Measurements from ENCODE around the gene DDIT3.
"Not testable (repeated sequence)": the region's sequence is repeated elsewhere in the genome, so short reads cannot be mapped to it uniquely, and the experiment has no call there.

DDIT3 gene

DNA sequence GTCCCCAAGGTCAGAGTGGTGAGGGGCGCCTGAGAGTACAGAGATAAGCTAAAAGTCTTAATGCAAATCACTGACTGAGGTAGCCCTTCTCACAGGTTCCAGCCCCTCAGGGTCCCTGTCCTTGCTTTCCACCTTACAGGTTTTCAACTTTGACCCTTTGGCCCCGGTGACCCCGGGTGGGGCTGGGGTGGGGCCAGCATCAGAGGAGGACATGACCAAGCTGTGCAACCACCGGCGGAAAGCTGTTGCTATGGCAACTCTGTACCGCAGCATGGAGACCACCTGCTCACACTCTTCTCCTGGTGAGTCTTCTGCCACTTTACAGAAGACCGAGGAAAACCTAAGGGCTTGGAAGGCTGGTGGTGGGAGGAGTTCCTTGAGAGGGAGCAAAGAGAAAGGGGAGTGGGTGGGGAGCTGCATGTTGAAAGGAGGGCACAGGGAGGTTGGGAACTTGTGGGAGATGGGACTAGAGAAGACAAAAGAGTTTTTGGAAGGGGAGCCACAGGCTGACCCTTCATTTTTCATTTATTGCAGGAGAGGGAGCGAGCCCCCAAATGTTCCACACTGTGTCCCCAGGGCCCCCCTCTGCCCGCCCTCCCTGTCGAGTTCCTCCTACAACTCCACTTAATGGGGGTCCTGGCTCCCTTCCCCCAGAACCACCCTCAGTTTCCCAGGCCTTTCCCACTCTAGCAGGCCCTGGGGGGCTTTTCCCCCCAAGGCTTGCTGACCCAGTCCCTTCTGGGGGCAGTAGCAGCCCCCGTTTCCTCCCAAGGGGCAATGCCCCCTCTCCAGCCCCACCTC, 4.7 kb upstream of the DDIT3 start:
- DNase-seq = no peak

DNA sequence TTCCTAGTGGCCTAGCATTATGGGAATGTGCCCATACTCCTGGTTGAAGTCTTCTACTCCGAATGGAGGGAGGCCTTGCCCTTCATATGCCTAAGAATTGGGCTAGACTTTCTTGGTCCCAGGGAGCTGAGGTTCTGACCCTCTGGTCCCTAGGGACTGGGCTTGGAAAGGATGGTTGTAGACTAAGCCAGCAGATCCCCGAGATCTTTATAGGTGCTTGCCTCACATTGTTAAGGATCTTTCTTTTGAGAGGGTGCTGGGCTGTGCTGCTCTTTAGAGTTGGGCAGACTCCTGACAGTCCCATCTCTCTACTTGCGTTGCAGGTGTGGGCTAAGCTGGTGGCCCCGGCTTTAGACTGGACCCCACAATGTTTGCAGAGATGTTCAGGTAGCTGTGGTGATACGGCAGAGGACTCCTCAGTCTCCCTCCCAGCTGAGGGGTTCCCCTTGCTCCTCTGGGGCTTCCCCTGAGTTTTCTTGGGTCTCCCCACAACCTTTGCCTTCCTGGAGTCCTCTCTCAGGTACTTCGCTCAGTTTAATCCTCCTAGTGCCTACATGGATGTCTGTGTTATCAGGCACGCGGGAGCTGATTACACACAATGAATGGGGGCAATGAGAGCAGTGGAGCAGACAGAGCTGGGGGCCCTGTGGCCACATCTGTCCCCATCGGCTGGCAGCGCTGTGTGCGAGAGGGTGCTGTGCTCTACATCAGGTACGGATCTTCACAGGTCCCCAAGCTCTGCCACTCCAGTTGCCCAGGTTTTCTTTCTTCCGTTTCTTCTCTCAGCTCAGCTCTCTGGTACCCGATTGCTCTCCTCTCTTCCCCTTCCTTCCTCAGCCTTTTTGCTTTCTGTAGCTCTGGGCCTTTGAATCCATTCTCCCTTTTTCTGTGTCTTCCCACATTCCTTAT, 3.6 kb upstream of the DDIT3 start:
- no peak for DNase-seq

GRCh38 chr12:57522887-57523705, 2.8 kb upstream of the DDIT3 start:
- DNase-seq = no peak

DNA sequence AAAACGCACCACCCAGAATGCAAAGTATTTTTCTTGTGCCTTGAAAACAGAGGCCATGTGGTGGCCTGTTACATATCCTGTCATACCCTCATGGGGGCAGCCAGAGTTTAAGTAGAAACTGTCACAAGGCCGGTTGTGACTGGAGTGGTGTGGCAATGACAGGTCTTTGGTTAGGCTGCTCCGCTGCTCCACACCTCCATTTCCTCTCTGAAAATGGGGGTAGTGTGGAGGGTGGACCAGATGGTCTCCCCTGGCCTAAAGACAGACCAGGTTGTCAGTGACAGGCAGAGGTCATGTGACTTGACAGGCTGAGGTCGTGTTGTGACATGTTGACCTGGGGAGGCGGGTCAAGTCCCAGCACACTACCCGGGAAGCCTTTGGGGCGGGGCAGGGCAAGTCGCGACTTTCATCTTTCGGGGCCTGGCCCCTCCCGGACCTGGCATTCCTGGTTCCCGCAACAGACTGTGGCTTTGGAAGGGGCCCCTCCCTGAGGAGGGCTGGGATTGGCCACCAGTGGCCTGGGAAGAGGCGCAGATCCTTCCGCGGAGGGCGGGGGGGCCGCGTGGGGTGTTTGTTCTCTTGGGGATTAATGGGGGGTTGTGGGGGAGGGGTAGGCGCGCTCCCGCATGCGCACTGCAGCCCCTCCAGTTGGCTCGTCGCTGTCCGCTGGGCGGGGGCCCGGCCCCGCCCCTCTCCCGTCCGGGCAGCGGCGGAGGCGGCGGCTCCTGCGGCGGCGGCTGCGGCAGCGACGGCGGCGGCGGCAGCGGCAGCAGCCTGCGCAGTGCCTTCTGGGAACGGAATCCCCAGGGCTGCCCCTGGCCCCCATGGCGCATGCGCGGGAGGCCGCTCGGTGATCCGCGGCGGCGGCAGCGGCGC, 1.9 kb upstream of the DDIT3 start, which contains the start of gene MBD6:
Gene MBD6, plus strand, starts transcription at position 814 of the 876 bp plus-strand sequence. CDS start 1,480 bp downstream, outside the sequence.
- peak; percentile 66 for DNase-seq

DNA sequence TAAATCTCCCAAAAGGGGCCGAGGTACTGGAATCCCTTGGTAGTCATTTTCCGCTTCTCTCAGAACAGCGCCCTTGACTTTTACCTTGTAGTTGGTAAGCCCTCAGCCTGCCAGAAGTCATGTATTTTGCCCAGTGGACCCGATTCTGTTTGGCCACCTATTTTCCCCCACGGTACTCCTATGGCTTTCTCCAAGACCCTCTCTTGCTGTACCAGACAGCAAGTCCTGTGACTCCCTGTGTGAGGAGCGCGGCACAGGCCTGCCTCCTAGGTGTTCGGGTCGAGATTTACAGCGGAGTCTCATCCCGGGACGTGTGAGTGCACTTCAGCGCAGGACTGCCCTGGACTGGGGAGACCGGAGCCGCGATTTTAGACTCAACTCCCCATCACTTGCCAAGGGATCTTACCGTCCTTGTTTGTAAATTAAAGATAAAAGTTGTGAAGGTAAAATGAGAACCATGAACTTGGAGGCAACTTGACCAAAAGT, 1.3 kb upstream of the DDIT3 start:
- no peak for DNase-seq

GRCh38 chr12:57519796-57520052, 590 bp downstream of the DDIT3 start:
- DNase-seq = no peak

GRCh38 chr12:57518920-57519795, 1.2 kb downstream of the DDIT3 start:
- DNase-seq = no peak

DNA sequence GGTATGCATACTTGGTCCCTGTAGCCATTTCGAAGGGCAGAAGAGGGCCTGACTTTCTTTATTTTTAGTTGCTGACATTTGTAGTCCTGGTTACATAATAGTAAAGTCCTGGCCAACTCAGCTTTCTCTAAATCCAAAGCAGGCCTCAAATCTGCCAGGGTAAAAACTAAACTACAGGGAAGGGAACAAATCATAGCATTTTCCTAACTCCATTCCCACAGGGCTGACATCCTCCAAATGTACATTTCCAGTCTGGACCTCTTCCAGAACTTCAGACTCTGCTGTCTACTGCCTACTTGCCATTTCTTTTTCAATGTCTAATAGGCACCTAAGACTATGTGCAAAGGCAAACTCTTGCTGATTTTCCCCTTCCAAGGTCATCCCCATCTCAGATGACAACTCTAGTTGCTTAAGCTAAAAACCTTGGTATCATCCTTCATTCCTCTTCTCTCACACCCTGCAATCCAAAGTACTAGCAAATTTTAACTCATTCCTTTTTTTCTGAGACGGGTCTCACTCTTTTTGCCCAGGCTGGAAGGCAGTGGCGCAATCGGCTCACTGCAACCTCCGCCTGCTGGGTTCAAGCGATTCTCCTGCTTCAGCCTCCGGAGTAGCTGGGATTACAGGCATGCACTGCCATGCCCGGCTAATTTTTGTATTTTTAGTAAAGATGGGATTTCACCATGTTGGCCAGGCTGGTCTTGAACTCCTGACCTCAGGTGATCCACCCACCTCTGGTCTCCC, 2.0 kb downstream of the DDIT3 start:
- no peak for DNase-seq

- DNase-seq = not testable (repeated sequence)
Measured at GRCh38 chr12:57517718-57518117, 2.6 kb downstream of the DDIT3 start.

DNA sequence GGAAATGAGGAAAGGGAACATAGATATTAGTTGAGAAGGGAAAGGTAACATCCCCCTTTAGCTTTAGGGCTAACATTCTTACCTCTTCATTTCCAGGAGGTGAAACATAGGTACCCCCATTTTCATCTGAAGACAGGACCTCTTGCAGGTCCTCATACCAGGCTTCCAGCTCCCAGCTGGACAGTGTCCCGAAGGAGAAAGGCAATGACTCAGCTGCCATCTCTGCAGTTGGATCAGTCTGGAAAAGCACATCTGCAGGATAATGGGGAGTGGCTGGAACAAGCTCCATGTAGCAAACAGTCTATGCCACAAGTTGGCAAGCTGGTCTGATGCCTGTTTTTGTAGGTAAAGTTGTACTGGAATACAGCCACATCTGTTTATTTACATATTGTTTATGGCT, 3.1 kb downstream of the DDIT3 start:
- no peak for DNase-seq

DNA sequence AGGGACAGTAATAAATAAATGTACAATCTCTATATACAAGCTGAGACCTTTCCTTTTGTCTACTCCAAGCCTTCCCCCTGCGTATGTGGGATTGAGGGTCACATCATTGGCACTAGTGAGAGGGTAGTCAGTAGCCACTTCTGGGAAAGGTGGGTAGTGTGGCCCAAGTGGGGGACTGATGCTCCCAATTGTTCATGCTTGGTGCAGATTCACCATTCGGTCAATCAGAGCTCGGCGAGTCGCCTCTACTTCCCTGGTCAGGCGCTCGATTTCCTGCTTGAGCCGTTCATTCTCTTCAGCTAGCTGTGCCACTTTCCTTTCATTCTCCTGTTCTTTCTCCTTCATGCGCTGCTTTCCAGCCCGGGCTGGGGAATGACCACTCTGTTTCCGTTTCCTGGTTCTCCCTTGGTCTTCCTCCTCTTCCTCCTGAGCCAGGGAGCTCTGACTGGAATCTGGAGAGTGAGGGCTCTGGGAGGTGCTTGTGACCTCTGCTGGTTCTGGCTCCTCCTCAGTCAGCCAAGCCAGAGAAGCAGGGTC, 3.6 kb downstream of the DDIT3 start:
- DNase-seq = no peak

DNA sequence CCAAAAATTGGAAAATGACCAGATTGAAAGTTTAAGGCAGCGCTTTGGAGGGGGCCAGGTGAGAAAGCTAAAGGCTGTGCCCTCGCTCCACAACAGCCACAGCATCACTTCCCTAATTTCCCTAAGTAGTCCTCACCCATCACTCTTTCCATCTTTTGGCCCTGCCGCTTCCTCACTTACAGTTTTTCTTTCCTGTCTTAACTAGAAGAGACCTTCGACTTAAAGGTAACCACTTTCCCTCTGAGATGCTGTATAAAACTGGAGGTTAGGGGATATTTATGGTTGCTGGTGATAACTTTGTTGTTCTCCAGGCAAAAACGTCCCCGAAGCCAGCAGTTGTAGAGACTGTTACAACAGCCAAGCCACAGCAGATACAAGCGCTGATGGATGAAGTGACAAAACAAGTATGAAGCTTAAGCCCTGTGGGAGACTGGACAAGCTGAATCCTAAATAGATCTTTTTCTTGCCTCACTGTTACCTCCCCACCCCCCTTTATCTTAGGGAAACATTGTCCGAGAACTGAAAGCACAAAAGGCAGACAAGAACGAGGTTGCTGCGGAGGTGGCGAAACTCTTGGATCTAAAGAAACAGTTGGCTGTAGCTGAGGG, 4.3 kb downstream of the DDIT3 start:
- no peak for DNase-seq

- DNase-seq = no peak
Measured at GRCh38 chr12:57515408-57515933, 4.8 kb downstream of the DDIT3 start.

GRCh38 chr12:57514720-57515407, 5.5 kb downstream of the DDIT3 start:
- DNase-seq = no peak

GRCh38 chr12:57514246-57514645, 6.1 kb downstream of the DDIT3 start:
- not testable (repeated sequence) for DNase-seq

DNA sequence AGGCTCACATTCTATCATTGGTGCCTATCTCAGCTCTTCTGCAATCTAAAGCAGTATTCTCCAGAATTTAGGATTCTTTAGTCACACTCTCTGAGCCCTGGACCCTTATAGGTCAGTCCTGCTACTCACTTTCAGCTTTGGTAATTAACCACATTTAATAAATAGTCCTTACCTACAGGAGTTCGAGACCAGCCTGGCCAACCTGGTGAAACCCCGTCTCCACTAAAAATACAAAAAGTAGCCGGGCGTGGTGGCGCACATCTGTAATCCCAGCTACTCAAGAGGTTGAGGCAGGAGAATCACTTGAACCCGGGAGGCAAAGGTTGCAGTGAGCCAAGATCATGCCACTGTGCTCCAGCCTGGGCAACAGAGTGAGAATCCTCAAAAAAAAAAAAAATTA, 6.6 kb downstream of the DDIT3 start:
- not testable (repeated sequence) for DNase-seq

DNA sequence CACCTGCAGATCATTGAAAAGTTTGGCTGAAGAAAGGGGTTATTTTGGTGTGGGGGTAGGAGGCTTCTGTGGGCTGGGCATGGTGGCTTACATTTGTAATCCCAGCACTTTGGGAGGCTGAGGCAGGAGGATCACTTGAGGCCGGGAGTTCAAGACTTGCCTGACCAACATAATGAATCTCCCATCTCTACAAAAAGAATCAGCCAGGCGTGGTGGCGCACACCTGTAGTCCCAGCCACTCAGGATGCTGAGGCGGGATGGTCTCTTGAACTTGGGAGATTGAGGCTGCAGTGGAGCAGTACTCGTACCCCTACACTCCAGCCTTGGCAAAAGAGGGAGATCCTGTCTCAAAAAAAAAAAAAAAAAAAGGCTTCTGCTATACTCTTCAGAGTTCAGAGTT, 7.0 kb downstream of the DDIT3 start:
- DNase-seq = no peak

DNA sequence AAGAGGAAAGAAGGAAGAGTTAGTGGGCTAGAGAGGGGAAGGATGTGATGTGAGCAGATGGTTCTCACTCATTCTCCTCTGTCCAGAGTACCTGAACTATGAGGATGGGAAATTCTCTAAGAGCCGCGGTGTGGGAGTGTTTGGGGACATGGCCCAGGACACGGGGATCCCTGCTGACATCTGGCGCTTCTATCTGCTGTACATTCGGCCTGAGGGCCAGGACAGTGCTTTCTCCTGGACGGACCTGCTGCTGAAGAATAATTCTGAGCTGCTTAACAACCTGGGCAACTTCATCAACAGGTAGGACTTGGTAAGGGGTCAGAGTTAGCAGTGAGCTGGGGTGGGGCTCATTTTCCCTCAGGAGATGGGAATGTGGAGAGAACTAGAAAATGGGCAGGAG, 7.6 kb downstream of the DDIT3 start:
- DNase-seq = no peak
